HG03565 (cell line): ENCODE data around the gene NEK6.

Source experiments
- ATAC-seq: cut with Tn5 transposase; IDR thresholded peaks from one replicate; pipeline ENCODE4 v1.9.1; 2021; ENCODE audit warnings: mild to moderate bottlenecking, moderate library complexity; ENCODE audit not compliant: unreplicated experiment

The NEK6 gene

GRCh38 chr9:124260769-124261603 lies 3.2 kb downstream of the NEK6 start:
- ATAC-seq = no peak

DNA sequence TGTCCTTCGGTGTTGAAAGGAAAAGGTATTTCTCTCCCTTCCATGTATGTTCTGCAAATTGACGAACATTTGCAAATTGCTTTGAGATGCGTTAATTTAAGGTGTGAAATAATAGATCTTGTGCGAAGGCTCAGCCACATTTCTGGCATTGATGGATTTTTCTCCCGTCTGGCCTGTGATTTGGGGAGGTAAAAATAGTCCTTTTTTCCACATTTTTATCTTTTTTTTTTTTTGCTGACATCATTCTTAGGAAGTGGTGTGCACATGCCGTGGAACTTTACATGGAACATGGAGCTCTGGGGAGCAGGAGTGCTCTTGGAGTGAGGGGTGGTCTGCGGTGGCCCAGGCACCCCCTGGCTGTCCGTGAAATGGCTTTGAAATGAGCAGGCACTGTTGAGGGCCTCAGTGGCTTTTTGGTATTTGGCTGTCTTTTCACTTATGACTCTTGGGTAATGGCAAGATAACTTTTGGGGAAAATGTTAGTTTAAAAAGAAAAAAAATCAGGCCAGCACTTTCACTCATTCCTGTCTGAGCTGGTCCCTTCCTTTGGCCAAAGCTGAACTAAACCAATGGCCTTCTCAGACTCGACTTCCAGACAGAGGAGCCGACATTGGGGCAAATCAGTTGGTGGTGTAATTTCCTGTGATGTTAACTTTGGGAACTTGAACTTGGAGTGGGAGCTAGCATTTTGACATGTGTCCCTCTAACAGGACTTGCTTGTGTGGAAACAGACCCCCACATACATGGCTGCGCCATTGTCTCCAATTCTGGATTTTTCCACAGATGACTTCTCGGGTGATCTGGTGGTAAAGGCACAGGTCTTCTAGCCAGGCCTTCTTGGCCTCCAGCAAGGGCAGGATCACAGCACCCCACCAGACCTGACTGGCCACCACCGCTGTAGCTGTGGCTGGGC lies 4.2 kb downstream of the NEK6 start:
- ATAC-seq = no peak

GRCh38 chr9:124262649-124262972 lies 4.9 kb downstream of the NEK6 start:
- no peak for ATAC-seq

- ATAC-seq = no peak
Measured at GRCh38 chr9:124263213-124263612, 5.5 kb downstream of the NEK6 start.

GRCh38 chr9:124263800-124264426 lies 6.2 kb downstream of the NEK6 start:
- ATAC-seq = no peak

GRCh38 chr9:124264823-124265233 lies 7.1 kb downstream of the NEK6 start:
- peak; percentile 57 for ATAC-seq

GRCh38 chr9:124265551-124265950 lies 7.8 kb downstream of the NEK6 start:
- no peak for ATAC-seq

- ATAC-seq = no peak
Measured at GRCh38 chr9:124266139-124266825, 8.5 kb downstream of the NEK6 start.

- ATAC-seq = no peak
Measured at GRCh38 chr9:124266826-124267201, 9.1 kb downstream of the NEK6 start.

GRCh38 chr9:124267271-124267807 lies 9.6 kb downstream of the NEK6 start:
- ATAC-seq = no peak

DNA sequence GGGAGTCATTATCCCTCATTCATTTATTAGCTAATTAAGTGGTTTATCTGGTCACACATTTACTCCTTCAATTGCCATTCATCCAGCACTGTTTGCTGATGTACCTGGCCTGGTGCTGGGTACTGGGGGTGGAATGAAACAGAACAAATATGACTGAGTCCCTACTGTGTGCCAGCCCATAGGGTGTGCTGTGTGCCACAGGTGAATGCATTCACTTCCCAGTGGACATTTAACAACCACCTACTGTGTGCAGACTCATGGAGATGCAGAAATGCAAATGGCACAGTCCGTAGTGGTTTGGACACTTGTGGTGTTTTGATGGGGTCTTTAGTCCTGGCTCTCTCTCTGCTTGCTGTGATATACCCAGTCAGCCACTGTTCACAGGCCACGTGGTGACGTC lies 10.5 kb downstream of the NEK6 start:
- ATAC-seq = no peak

DNA sequence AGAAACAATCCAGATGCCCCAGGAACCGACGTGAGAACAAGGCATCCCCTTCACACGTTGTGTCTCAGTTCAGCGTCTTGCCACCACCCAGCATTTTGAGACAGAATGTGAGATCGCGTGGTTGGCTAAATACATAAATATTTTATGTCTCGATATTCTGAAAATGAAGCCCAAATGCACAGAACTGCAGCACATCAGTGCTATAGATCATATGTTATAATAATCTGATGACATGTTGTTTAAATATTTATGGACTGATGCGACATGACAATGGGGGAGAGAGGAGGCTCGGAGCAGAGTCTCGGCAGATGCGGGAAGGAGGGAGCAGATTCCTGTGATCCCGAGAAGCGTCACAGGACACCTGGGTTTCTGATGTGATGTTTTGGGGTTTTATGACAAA lies 10.9 kb downstream of the NEK6 start:
- ATAC-seq = no peak

- no peak for ATAC-seq
Measured at GRCh38 chr9:124269556-124269955, 11.8 kb downstream of the NEK6 start.

DNA sequence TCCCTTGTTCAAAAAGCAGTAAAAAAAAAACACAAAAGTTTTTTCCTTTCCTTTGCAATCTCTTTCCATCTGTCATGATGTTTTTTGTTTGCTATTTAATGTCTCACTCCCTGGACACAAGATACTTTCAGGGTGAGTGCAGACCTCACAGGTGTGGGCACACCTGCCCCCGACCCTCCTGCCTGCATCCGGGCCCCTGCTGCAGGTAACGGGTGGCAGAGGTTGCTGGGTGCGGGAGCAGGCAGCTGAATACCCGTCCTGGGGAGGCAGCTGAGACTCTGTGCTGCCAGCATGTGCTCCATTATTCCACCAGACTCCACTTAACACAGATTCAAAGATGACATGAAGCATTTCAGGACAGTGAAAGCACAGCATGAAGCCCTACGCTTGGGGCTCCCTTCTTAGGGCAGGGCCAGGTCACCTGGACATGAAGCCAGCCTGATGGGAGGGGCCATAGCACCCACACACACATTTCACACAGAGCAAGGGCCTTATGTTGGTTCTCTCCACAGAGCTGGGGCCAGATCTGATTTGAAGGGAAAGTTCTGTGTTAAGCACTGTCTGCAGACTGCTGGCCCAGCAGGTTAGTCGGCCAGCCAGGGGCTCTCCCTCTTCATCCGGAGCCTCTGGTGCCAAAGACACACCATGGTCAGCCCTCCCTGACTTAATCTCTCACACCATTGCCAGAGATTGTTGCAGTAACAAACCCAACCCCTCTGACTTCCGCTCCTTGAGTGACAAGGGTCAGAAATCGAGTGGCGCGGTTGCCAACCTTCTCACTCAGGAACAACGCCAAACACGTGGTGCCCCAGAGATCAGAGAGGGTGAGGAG lies 13.0 kb downstream of the NEK6 start:
- ATAC-seq = no peak

DNA sequence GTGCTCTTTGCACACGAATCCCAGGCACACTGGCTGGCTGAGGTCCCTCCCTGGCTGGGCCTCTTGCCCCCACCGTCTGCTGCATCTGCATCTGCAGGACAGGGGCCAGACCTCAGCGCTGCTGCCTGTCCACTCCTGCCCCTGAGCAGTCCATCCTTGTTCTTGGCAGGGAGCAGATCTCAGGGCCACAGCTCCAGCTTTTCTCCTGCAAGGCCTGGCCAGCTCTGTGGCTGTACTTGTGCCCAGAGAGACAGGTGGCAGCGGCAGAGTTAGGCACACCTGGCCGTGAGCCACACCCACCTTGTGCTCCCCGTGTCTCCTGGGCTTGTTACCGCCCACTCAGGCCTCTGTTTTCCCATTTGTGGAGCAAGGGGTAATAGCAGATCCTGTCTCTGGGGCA lies 13.9 kb downstream of the NEK6 start:
- ATAC-seq = no peak

DNA sequence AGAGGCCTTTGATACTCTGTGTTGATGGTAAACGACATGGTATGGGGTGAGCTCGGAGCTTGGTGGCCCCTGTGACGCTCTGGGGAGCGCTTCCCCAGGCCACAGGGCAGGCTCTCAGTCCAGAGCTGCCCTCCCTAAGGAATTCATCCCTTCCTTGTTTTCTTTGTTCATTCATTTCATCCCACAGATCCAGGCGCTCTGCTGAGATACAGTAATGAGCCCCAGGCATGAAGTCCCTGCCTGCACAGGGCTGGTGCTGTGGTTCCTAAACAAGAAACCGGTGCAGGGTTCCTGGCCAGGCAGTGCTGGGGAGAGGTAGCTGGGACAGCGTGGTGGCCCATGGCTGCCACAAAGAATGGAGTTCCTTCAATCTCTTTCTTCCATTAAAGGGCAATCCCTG lies 14.4 kb downstream of the NEK6 start:
- no peak for ATAC-seq

DNA sequence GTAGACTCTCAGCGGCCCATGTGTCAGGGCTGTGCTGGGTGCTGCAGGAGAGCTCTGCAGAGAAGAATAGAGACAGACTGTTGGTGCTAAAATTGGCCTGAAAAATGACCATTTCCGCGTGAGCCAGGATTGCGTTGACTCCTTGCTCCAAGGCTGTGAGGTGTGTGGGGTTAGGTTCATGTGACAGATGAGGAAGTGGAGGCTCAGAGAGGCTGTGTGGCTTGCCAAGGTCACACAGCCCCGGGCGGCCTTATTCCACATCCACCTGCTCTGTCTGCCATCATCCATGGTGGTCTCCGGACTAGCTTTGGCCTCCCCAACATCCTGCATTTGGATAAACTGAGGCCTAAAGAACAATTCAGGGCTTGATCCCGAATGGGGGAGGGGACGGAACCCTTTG lies 15.2 kb downstream of the NEK6 start:
- ATAC-seq = no peak

DNA sequence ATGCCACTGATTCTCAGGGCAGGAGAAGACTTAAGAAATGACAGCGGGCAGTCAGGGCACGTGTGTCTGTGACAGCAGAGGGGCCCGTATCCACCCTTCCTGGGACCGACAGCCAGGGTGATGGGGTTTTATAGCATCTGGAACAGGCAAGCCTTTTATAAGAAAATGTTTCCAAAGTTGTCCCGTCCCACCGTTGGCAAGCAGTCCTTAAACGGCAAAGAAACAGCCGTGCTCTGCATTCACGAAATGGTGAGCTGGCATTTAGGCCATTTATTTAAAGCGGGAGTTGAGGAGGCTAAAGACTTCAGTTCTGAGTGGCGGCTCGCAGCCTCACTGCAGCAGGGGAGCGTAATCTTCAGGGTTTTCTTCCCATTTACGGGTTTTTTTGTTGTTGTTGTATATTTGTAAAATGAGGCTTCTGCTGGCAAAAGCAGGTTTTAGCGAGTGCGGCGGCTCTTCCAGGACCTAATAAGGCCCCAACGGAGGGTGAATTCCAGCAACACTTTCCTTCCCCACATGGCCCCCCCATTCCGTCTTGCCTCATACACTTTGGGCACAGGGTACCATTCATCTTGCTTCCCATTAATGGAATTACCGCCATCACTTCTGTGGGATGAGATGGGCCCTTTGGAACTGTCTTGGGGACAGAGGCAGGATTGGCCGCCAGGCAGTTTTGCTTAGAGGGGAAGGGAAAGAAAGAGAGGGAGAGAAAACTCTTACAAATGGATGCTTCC lies 15.8 kb downstream of the NEK6 start:
- ATAC-seq = no peak

GRCh38 chr9:124274226-124274625 lies 16.5 kb downstream of the NEK6 start:
- ATAC-seq = no peak
